AG20443 (cell line): Measurements from ENCODE around the gene KISS1.

Experiments
- DNase-seq: peaks from one replicate; pipeline ENCODE4 v3.0.0; 2012; ENCODE audit warnings: low spot score, mixed read lengths

KISS1 gene

DNA sequence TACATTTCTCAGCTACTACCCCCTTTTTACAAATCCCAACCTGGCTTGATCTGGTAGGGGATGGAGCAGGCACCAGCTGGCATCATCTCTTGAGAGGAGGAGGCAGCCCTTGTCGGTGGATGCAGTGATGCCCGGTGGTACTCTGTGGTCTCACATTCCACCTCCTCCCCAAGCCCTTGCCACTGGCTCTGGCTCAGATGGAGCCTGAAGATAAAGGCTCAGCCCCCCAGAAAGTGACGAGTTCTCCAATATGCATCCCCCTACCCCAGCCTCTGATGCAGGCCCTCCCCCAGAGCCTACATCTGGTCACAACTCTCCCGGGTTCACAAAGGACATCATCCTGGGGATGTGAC lies 21.3 kb upstream of the KISS1 start:
- DNase-seq = no peak

DNA sequence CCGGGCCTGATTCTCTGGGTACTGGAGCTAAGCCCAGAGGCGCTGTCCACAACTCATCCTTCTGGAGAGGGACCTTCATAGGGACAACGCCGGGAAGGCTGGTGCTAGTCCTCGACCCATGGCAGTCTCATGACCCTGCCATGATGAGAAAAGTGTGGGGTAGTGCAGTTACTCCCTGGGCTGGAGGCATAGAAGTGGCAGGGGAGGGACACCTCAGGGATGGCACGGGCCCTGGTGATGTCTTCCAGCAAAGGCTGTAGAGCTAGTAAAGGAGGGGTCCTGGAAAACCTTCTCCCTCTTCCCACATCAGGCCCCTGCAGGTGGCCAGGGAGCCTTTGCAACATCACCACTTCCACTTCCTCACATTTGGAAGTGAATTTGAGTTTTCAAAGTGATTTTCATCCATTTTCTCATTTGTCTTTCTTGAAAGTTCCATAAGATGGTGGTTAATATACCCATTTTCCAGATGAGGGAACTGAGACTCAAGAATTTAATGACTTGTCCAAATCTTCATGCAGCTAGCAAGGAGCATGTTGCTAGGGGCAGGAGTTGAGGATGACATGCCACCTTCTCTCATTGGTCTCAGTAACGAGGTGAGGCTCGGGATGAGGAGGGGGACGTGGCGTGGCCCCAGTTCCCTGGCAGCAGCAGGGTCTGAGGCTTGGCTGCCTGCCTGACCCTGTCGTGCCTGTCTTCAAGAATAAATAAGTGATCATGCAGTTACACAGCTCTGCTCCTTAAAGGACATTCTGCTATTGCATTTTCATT lies 20.8 kb upstream of the KISS1 start:
- no peak for DNase-seq

DNA sequence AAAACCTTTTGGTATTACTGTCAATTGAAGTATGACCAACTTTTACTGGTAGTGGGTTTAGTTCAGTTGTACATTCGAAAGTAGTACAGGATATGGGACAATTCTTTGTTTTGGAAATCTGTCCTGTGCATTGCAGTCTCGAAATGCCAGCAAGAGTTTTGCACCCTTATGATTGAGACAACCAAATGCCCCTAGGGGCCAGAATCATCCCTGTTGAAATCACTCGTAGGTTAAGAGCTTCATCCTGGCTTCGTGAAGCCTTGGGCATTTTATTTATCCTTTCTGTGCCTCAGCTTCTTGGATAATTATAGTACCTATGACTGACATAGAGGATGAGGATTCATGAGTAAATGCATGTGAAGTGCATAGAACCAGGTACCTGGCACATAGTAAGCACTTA lies 19.9 kb upstream of the KISS1 start:
- no peak for DNase-seq

DNA sequence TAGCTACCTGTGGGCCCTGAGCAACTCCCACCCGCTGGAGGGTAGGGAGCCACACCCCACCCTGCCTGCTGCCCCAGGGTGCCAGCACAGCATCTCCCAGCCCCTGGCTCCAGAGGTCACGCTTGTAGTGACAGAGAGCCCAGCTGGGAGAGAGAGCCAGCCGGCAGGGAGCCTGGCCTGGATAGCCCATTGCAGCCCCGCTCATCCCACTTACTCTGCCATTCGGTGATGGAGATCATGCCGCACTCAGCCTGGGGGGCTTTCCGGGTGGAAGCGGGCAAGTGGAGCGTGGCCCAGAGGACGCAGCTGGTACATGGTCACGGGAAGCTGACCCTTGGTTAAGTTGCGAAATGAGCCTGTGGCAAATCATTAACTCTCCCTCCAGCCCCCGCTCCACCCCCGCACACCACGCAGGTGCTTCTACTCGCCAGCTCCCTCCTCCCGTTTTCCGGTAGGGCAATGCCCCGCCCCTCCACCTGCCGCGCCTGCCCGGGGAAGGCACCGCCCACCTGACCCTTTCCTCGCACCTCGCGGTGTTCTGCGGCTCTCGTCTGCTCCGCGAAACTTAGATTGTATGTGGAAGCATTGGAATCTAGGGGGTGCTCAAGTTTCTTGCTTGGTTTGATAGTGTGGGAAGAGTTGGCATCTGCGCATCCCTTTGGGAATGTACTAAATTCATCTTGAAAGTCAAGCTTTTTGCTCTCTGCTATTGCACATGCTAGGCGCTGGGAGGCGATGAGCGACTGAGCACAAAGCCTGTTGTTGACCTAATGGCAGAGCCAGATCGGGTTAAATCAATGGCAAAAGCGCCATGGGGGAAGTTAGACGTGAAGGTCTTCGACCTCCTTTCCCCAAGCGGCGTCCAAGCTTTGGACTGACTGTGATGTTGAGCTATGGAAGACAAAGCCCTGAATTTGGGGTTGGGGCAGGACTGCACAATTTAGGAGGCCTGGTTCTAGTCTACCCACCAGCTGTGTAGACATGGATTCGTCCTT lies 17.7 kb upstream of the KISS1 start, which contains the start of gene GOLT1A:
Gene GOLT1A (minus strand): TSS at position 321 of the 995 bp plus-strand sequence. CDS start 82 bp downstream, at position 239.
- peak; percentile 82 for DNase-seq

DNA sequence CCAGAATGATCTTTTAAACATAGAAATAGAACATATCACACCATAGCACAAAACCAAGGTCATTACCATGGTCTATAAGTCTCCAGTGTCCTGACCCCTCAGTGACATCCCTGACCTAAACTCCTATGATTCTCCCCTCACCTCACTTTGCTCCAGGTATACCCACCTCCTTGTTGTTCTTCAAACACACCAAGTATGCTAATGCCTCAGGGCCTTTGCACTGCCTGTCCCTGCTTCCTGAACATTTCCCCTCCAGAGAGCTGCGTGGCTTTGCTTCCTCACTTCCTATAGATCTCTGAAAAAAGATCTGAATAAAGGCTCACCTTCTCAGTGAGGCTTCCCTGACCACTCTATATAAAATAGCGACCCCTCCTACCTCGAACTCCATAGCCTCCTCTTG lies 16.4 kb upstream of the KISS1 start:
- no peak for DNase-seq

DNA sequence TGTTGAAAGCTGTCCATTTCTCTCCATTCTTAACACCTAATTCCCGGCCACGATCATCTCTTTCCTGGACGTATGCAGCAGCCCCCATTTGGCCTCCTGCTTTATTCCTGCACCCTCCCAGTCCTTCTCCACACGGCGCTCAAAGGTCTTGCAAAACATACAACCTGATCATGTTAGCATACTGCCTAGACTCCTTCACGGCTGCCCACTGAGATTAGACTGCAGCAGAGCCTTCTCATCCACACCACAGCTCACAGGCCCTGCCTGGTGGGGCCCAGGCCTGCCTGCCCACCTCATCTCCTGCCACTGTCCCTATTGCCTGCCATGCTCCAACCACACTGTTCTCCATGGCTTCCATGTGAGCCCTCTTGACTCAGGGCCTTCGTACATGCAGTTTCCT lies 14.8 kb upstream of the KISS1 start:
- DNase-seq = no peak

DNA sequence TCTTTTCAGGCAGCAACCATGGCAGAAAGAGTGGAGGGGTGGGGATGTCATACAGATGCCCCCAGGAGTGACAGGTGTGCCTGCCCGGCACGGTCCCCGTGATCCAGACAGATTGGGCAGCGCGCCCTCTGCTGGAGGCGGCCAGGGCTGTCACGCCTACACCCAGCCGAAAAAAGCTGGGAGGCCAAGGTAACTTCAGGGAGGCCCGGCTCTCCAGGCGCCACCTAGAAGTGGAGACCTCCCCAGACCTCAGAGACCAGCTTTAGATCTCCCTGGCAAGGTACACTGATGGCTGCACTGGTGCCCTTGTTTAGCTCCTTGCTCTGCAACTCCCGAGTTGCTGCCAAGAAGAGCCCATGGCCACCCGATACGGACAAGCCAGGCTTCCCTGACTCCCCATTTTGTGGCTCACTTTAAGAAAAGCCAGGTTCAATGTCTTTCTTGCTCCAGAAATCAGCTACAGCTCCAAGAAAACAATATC lies 10.9 kb upstream of the KISS1 start:
- DNase-seq = peak; percentile 88

DNA sequence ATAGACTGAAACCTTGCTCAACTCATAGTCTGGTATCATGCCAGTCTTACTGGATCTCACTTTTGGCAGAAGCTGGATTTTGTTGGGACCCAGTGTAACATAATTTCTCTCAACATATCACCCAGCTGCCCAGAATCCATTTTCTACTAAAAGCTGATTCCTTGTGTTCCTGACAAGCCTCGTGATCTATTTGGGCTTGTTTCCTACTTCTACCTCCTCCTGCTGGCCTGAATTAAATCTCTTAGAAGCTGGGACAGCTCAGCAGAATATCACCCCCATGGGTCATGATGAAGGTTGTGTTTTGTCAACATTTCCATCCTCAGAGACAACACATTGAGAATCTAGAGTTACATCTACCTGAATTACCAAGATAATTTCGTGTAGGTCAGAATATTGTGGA lies 9.8 kb upstream of the KISS1 start:
- peak; percentile 49 for DNase-seq

DNA sequence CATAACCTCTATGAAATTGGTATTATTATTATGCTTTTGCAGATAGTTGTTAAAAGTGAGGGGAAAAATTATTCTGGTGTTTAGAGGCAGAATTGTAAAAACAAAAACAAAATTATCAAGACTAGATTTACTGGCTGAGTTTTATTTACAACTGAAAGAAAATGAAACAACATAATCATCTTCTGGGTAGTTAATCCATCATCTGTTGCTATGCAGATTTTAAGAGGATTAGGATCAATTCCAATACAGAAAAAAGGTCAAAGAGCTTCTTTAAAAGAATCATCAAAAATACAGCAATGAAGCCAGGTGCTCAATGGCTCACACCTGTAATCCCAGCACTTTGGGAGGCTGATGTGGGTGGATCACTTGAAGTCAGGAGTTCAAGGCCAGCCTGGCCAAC lies 9.2 kb upstream of the KISS1 start:
- no peak for DNase-seq

DNA sequence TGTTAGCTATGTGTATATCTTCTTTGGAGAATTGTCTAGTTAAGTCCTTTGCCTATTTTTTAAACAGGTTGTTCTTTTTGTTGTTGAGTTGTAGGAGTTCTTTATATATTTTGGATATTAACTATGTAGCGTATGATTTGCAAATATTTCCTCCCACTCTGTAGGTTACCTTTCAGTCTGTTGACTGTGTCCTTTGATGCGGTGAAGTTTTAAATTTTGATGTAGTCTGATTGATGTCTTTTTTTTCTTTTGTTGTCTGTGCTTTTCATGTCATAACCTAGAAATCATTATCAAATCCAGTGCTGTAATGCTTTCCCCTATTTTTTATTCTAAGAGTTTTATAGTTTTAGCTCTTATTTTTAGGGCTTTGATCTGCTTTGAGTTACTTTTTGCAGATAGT lies 8.7 kb upstream of the KISS1 start:
- no peak for DNase-seq

DNA sequence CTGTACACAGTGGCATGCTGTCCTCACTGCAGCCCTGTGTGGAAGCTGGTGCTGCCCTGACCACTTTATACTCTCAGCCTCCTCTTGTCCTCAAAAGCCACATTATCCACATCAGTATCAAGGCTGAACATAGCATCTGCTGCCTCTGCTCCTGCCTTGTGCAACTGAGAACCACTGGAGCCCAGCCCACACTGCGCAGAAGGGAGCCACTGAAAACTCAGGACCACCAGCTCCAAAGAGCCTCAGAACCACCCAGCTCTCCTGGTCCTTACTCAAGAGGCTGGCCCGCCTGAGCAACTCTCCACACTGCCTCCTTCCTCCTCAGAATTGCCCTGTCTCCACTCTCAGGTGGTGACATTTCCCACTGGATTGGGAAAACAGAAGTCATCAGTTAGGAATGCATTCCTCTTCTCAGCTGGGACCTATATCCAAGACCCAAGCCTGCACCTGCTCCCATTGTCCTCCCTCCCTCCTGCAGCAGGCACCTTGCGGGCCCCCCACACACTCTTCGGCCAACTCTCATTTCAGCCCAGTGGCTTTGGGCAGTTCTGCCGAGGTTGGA lies 7.0 kb upstream of the KISS1 start:
- DNase-seq = no peak

DNA sequence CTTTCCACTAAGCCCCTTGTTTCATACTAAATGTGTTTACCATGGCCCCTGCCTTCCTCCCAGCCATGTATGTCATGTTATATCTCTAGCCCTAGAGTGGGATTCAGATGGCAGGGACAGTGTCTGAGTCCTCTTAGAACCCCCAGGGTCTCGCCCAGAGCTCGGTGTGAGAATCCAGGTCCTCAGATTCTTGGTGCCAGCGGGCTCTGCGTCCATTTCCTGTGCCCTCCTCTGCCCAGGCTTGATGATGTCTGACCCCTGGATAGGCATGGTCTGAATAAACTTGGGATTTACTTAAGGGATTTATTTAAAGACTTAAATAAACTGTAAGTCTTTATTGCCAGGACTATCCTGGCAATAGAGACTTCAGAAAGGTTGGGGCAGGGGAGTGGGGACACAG lies 6.2 kb upstream of the KISS1 start:
- DNase-seq = no peak

DNA sequence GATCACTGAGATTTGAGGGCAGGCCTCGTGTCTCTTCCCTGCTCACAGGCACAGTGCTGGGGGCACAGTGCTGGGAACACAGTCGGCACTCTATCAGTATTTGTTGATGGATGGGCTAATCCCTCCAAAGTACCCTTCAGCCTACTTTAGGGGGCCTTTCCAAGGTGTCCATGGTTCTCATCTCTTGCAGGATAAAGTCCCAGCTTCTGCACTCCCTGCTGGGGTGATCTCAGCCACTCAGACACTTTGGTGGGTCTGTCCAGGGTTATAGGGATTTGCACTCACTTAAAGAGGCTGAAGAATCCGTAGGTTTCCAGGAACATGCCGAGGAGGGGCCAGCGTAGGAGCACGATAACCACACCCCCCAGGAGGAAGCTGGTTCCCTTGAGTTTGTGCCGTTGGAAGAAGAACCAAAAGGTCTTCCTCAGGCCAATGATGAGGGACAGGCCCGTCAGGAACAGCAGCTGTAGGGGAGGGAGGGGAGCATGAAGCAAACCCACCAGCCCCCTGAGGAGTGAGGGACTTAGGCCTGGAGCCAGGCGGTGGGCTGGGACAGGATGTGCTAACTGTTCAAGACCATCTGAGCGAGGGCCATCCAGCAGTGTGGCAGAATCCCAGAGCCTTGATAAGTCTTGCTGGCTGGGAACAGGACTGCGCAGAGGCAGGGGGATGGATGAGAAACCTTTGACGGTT lies 5.2 kb upstream of the KISS1 start:
- no peak for DNase-seq

DNA sequence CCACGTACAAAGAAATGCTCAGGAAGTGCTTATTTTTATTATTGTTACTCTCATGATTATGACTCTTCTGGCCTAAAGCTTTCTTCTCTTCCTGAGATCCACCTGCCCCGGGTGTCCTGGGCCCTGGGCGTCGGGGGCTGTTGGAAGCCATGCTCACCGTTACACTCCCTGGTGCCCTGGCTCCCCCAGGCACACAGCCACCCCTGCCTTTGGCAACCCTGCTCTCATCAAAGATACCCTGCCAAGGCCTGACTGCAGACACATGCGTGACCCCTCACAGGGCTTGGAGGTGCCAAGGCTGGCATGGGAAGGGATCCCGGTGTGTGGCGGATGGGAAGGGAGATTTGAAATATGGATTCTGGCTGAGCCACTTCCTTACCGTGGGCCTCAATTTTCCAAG lies 3.3 kb upstream of the KISS1 start:
- DNase-seq = no peak

DNA sequence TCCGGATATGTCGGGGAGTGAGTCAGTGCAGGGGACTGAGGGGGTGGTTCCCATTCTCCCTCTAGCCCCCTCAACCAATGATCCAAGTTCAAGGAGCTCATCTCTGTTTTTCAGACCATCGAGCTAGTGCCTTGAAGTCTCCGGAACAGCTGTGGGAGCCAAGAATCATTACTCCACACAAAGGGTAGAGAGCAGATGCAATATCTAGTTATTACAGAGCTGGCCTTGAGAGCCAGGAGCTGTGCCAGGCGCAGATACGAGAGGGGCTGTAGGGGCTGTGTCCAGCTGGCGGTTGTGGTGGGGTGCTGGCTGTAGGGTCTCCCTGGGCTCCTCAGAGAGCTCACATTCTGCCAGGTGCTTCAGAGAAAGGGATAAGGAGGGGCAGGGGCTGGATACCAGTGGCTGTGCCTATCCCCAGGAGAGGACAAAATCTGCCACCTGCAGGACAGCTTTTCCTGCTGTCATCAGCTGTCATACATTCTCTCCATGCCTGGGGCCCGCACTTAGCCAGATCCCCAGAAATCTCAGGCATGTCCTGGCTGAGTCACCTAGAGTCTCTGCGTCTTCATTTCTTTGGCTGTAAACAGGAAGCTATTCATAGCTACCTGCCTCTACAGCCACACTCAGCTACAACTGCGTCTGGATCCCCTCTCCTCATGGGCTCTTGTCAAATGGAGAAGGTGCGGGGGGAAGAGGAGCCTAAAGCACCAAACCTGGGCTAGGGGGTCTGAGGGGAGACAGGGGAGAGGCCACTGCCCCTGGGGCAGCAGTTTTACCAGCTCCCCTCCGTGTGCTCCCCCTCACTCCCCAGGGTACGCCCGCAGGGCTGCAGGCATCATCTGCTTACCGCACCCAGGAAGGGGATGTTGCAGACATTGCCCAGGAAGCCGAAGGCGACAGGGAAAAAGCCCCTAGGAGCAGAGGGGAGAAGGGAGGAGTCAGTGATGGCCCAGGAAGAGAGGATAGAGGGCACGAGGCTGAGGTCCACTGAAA lies 2.4 kb upstream of the KISS1 start:
- DNase-seq = peak; percentile 78

DNA sequence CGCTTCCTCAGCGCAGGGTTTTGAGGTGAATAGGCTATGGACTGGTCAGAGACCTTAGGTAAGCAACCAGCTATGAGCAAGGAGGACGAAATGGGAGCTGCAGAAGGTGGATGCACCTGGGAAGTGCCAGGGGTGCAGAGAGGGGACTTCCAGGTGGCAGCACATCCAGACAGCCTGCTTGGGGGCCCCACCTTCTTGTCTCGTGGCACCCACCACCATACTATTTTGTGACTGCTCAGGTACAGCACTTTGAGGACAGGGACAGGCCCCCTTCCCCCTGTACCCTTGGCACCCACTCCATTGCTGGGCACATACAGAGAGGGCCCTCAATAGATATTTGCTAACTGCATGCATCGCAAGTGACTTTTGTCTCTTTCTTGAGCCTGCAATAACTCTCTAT lies 777 bp upstream of the KISS1 start:
- DNase-seq = no peak

DNA sequence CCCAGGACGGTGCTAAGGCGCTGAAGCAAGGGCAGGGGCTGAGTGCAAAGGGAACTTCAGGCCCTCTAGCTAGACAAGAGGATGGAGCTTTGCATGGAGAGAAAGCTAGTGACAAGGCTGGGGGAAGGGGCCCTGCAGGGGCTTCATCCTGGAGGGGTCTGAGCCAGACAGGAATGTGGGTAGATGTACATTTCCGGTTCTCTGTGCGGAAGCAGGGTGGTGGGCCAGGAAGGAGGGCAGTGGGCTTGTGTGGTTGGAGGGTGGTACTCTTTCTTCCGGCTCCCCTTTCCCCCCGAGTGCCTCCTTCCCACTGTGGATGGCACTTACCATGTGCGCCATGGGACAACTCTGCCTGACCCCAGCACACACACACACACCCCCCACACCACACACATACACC lies 1.5 kb downstream of the KISS1 start:
- DNase-seq = no peak

DNA sequence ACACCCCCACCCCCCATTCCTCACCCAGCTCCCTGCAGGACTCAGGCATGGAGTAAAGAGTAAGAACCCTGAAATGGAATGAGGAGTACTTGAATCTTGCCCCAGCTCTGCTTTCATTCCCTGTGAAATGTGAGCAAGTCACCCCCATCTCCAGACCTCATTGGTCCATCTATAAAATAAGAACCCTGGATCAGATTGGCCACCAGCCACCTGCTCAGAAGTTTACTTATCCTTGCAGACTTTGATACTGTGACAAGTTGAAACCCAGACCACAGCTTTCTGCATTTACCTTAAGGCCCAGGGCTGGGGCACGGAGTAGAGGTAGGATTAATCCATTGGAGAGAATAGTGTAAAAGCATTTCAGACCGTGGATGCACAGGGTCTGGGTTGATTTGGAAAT lies 2.2 kb downstream of the KISS1 start:
- no peak for DNase-seq

DNA sequence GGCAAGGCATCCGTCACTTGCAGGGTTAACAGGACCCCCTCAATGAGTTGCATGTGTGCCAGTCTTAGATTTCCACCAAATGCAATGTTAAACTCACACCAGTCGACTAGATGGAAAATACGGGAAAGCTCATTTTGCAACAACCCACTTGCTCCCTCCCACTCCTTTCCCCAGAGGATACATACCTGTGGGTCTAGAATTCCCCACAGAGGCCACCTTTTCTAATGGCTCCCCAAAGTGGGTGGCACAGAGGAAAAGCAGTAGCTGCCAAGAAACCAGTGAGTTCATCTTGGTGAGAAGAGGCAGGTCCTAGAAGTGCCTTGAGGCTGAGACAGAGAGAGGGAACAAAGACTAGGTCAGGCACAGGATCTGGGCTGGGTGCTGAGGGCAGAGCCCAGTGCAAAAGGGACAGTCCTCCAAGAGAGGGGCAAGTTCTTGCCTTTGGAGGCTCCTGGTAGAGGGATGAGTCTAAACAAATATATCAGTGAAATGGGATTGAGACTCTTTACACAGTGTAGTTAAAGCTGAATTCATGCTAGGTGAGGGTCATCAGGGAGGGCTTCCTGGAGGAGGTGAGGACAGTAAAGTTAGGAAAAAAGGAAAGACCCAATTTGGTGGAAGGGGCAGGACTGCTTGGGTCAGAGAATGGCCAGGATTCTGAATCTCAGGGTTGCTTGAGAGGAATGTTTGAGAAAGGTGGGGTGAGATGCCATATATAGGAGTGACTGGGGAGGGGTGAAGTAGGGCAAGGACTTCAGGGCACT lies 3.5 kb downstream of the KISS1 start:
- no peak for DNase-seq

DNA sequence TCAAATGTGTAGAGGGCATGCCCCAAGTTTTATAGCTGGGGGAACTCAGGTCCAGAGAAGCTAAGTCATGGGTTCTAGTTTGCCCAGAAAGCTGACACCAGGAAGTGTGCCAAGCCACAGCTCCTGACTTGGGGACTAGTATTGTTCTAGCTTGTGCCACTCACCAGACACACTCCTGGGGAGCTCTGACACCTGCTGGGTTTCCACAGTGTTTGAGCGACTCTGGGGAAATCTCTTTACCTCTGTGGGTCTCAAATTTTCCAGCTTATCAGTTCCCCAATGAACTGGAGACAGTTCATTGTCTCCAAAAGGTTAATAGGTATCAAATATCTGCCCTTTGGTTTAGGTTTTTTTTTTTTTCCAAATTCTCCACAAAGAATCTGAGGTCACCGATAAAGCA lies 4.2 kb downstream of the KISS1 start:
- DNase-seq = no peak
